WTC11 (cell line): ENCODE results near the gene COL27A1.

Experiments
- ATF2 ChIP-seq: sonication (generic); formaldehyde crosslinking; IDR thresholded peaks from 2 replicates; pipeline ENCODE4 v1.8.1; 2022; ENCODE audit warnings: low read depth, missing genetic modification reagents, borderline replicate concordance
- ATF6 ChIP-seq: sonication (generic); formaldehyde crosslinking; IDR thresholded peaks from 2 replicates; pipeline ENCODE4 v1.8.1; 2023; ENCODE audit warnings: mild to moderate bottlenecking, missing genetic modification reagents
- CTCF ChIP-seq: fragments of 200-600 bp; IDR thresholded peaks from 2 replicates; pipeline ENCODE4 v1.8.0; 2022; ENCODE audit warnings: antibody characterized with exemption
- E2F1 ChIP-seq: sonication (generic); formaldehyde crosslinking; IDR thresholded peaks from 2 replicates; pipeline ENCODE4 v1.8.0; 2022; ENCODE audit warnings: mild to moderate bottlenecking, missing genetic modification reagents
- JAZF1 ChIP-seq: fragments of 250-450 bp; sonication (Bioruptor Pico); IDR thresholded peaks from 2 replicates; pipeline ENCODE4 v1.9.0; 2021; ENCODE audit warnings: moderate library complexity, mild to moderate bottlenecking, inconsistent platforms
- JUN ChIP-seq: sonication (generic); formaldehyde crosslinking; IDR thresholded peaks from 2 replicates; pipeline ENCODE4 v1.8.0; 2023; ENCODE audit warnings: mild to moderate bottlenecking, missing genetic modification reagents
- MAX ChIP-seq: sonication (generic); formaldehyde crosslinking; IDR thresholded peaks from 2 replicates; pipeline ENCODE4 v1.8.0; 2022; ENCODE audit warnings: mild to moderate bottlenecking, missing genetic modification reagents
- NR1H2 ChIP-seq: sonication (generic); formaldehyde crosslinking; IDR thresholded peaks from 2 replicates; pipeline ENCODE4 v1.9.0; 2021; ENCODE audit warnings: mild to moderate bottlenecking, moderate library complexity, missing genetic modification reagents
- NR2C2 ChIP-seq: sonication (generic); formaldehyde crosslinking; IDR thresholded peaks from 2 replicates; pipeline ENCODE4 v1.8.0; 2022; ENCODE audit warnings: mild to moderate bottlenecking, missing genetic modification reagents
- PRDM15 ChIP-seq: sonication (generic); formaldehyde crosslinking; IDR thresholded peaks from 2 replicates; pipeline ENCODE4 v1.8.0; 2022; ENCODE audit warnings: missing genetic modification reagents
- USF1 ChIP-seq: sonication (generic); formaldehyde crosslinking; IDR thresholded peaks from 2 replicates; pipeline ENCODE4 v1.8.0; 2022; ENCODE audit warnings: mild to moderate bottlenecking, missing genetic modification reagents
- ZNF121 ChIP-seq: sonication (generic); formaldehyde crosslinking; IDR thresholded peaks from 2 replicates; pipeline ENCODE4 v1.8.0; 2023; ENCODE audit warnings: missing genetic modification reagents
- ZNF138 ChIP-seq: sonication (generic); formaldehyde crosslinking; conservative IDR thresholded peaks from 2 replicates; pipeline ENCODE4 v1.8.1; 2022; ENCODE audit warnings: mild to moderate bottlenecking, moderate library complexity, missing genetic modification reagents
- ZNF423 ChIP-seq: fragments of 250-450 bp; sonication (Bioruptor Pico); IDR thresholded peaks from 2 replicates; pipeline ENCODE4 v2.1.2; 2022; ENCODE audit warnings: mild to moderate bottlenecking, moderate library complexity

GRCh38 chr9:114312513-114312875 is 157.2 kb downstream of the COL27A1 start:
- no peak for TF ChIP-seq CTCF
- TF ChIP-seq ZNF121 (CRISPR knock-in tag) = no peak
- no peak for TF ChIP-seq E2F1 (CRISPR knock-in tag)
- no peak for TF ChIP-seq MAX (CRISPR knock-in tag)
- no peak for TF ChIP-seq JAZF1 (CRISPR knock-in tag)
- TF ChIP-seq ZNF423 = no peak
- no peak for TF ChIP-seq NR1H2
- TF ChIP-seq ZNF138 (CRISPR knock-in tag) = no peak
- no peak for TF ChIP-seq ATF6 (CRISPR knock-in tag)
- no peak for TF ChIP-seq USF1 (CRISPR knock-in tag)
- no peak for TF ChIP-seq NR2C2 (CRISPR knock-in tag)
- no peak for TF ChIP-seq PRDM15 (CRISPR knock-in tag)
- TF ChIP-seq JUN = no peak
- TF ChIP-seq ATF2 (CRISPR knock-in tag) = no peak
